ENCODE results near the gene MAL.
"Not testable (repeated sequence)": the region's sequence is repeated elsewhere in the genome, so short reads cannot be mapped to it uniquely, and the experiment has no call there.

The MAL gene

GRCh38 chr2:95034221-95034620 lies 8.7 kb downstream of the MAL start:
- DNase-seq (ENCODE audit: low spot score) = no peak
- TF ChIP-seq CTCF (IDR thresholded peaks at IDR 0.05; ENCODE audit: borderline replicate concordance, control extremely low read depth, extremely low read depth, insufficient read depth, missing control alignments) = no peak
- in situ Hi-C loops (cut with MboI; ENCODE audit: low sequenced_read_pairs, unreplicated experiment) = no loop called here

GRCh38 chr2:95034818-95035217 lies 9.3 kb downstream of the MAL start:
- in situ Hi-C loops (cut with MboI; ENCODE audit: low sequenced_read_pairs, unreplicated experiment) = no loop called here
- TF ChIP-seq CTCF (IDR thresholded peaks at IDR 0.05; ENCODE audit: borderline replicate concordance, control extremely low read depth, extremely low read depth, insufficient read depth, missing control alignments) = no peak

GRCh38 chr2:95036596-95037383 lies 11.3 kb downstream of the MAL start:
- DNase-seq (ENCODE audit: low spot score) = no peak
- in situ Hi-C loops (cut with MboI; ENCODE audit: low sequenced_read_pairs, unreplicated experiment) = no loop called here
- TF ChIP-seq CTCF (IDR thresholded peaks at IDR 0.05; ENCODE audit: borderline replicate concordance, control extremely low read depth, extremely low read depth, insufficient read depth, missing control alignments) = no peak

More at GRCh38 chr2:95034818-95035217, 9.3 kb downstream of the MAL start:
- DNase-seq (ENCODE audit: low spot score) = no peak

- DNase-seq (ENCODE audit: low spot score) = no peak
- in situ Hi-C loops (cut with MboI; ENCODE audit: low sequenced_read_pairs, unreplicated experiment) = no loop called here
- no peak for TF ChIP-seq CTCF (IDR thresholded peaks at IDR 0.05; ENCODE audit: borderline replicate concordance, control extremely low read depth, extremely low read depth, insufficient read depth, missing control alignments)
These were observed 11.9 kb downstream of the MAL start for GRCh38 chr2:95037384-95037839.

- DNase-seq (ENCODE audit: low spot score); in situ Hi-C loops (cut with MboI; ENCODE audit: low sequenced_read_pairs, unreplicated experiment): not testable (repeated sequence)
These were observed 12.5 kb downstream of the MAL start for GRCh38 chr2:95037841-95038585.

- no peak for TF ChIP-seq CTCF (IDR thresholded peaks at IDR 0.05; ENCODE audit: borderline replicate concordance, control extremely low read depth, extremely low read depth, insufficient read depth, missing control alignments)
- in situ Hi-C loops (cut with MboI; ENCODE audit: low sequenced_read_pairs, unreplicated experiment) = no loop called here
- no peak for DNase-seq (ENCODE audit: low spot score)
These were observed 13.3 kb downstream of the MAL start for GRCh38 chr2:95038635-95039298.

All from GM13976 (cell line).